Adrenal gland (tissue), 12 donors: ENCODE results near the gene TMEM256. TPM values are rescaled to one million over a fixed set of nuclear protein-coding genes. Genes with fewer than 3 reads are reported as not detected.

Experiments
- DNase-seq, 7 donors: peaks; one replicate each; pipeline ENCODE4 v3.0.0-alpha.2; 2019 to 2020
- H3K27ac ChIP-seq, 5 donors: fragments of 200-600 bp; sonication (generic) in 4 of 5; 1 replicate in 3 of 5; 2 replicates in 2 of 5; pipeline versions ENCODE4 v1.5.1 to v1.8.0; 2016 to 2020; ENCODE audit warnings: mild to moderate bottlenecking in 1 of 5
- H3K27me3 ChIP-seq: fragments of 200-600 bp; 2 replicates; pipeline ENCODE4 v1.8.0; 2021
- H3K36me3 ChIP-seq, 2 donors: fragments of 200-600 bp; replicated peaks in 1 of 2; 1 replicate in 1 of 2; 2 replicates in 1 of 2; pipeline versions ENCODE4 v1.5.1 to v1.8.0; 2018 to 2022
- H3K4me1 ChIP-seq, 2 donors: fragments of 200-600 bp; replicated peaks in 1 of 2; 1 replicate in 1 of 2; 2 replicates in 1 of 2; pipeline versions ENCODE4 v1.5.1 to v1.8.0; 2018 to 2021
- H3K4me3 ChIP-seq, 4 donors: fragments of 200-600 bp; sonication (generic) in 3 of 4; one replicate each; pipeline ENCODE4 v1.5.1; 2016 to 2018
- H3K9me3 ChIP-seq, 3 donors: fragments of 200-600 bp; sonication (generic) in 1 of 3; replicated peaks in 1 of 3; 1 replicate in 2 of 3; 2 replicates in 1 of 3; pipeline versions ENCODE4 v1.5.1 to v1.8.0; 2016 to 2021
- CTCF ChIP-seq, 6 experiments: fragments of 450-650 bp in 4 of 6; fragments of 200-600 bp in 2 of 6; sonication (generic) in 1 of 6; IDR thresholded peaks; 1 replicate in 5 of 6; 2 replicates in 1 of 6; pipeline versions ENCODE4 v1.5.1 to v1.8.0; 2016 to 2021; ENCODE audit warnings: antibody characterized with exemption in 6 of 6, mild to moderate bottlenecking in 2 of 6, moderate library complexity in 1 of 6
- POLR2A ChIP-seq, 2 donors: fragments of 450-650 bp; IDR thresholded peaks; one replicate each; pipeline ENCODE4 v1.6.1; 2017; ENCODE audit warnings: antibody characterized with exemption in 2 of 2, mild to moderate bottlenecking in 2 of 2, moderate library complexity in 1 of 2
- WGBS, 4 donors: extraction: QIAGEN DNeasy Blood & Tissue Kit in 2 of 4; methylation state at CpG; one replicate each; pipeline versions ENCODE4 v1.1.5 to v1.1.7; 2013 to 2017; 5-methylcytosine and 5-hydroxymethylcytosine counted together
- intact Hi-C, 2 donors: fragments of 100-400 bp; cut with DNase I; formaldehyde crosslinking; loops; one replicate each; pipeline versions ENCODE4 v1.14.1 to v1.15.0; 2022 to 2023
- polyA plus RNA-seq, 3 donors: library from polyadenylated mRNA; stranded (reverse); fragments of 200-250 nt in 2 of 3; fragments of 350-450 nt in 1 of 3; fragmentation: Illumina TruSeq in 1 of 3; extraction: RNeasy Lipid Tissue Mini Kit (QIAGEN cat#74804) in 1 of 3; gene quantifications; one replicate each; pipeline ENCODE4 v1.2.3, GENCODE V29; 2013 to 2014
- total RNA-seq, 9 donors: library from RNA; depleted of rRNA in 4 of 9; stranded (reverse); fragments of >200 nt in 4 of 9; fragments of 120-200 nt in 1 of 9; fragmentation: NEBNext Ultra II Directional in 1 of 9; extraction: Animal tissue kit (Norgen Biotek cat#: 25700) in 1 of 9; gene quantifications; one replicate each; pipeline versions ENCODE4 v1.1.0 to v1.2.4, GENCODE V29; 2013 to 2023
- donor health status: healthy with polysubstance abuse.
- donor health status: Bipolar disorder and iron deficiency.
- donor health status: DM: yes; HTN: yes; CAD: no.
- donor health status: DM: no; HTN: no; CAD: no.
- donor health status: DM: no; HTN: no; CAD: no.
- donor health status: DM: yes; HTN: yes; CAD: no.

TMEM256 gene
- total and polyA plus RNA-seq, 12 donors = 48.5 to 334 (median 93.2) TPM

GRCh38 chr17:7440834-7441195 lies 36.9 kb upstream of the TMEM256 start:
- peak overlapping the region in 2 of 4 donors; percentile 50 to 62 for H3K4me3 ChIP-seq
- H3K4me1 ChIP-seq = peaks cover 55 to 63% of the 10 kb centered on the region in 2 donors
- WGBS, 4 donors = 3 to 14% (median 7%) methylated on average over 8 to 11 of the region's 12 CpGs

GRCh38 chr17:7440113-7440833 lies 36.4 kb upstream of the TMEM256 start:
- intact Hi-C loops = no loop called here

More at GRCh38 chr17:7440834-7441195, 36.9 kb upstream of the TMEM256 start:
- H3K27ac ChIP-seq = peak overlapping the region; percentile 65 to 94 (median 87)
- H3K27me3 ChIP-seq = no peaks in the 10 kb centered on the region
- H3K36me3 ChIP-seq = no peaks in the 10 kb centered on the region
- intact Hi-C loops = no loop called here
- peak; percentile 77 to 91 (median 88) for DNase-seq
- no peaks in the 10 kb centered on the region for H3K9me3 ChIP-seq
- TF ChIP-seq POLR2A (IDR thresholded peaks at IDR 0.05) (no peak), CTCF (IDR thresholded peaks at IDR 0.05) (peak in 1 of 6 experiments; percentile 24)

GRCh38 chr17:7439462-7440112 lies 35.7 kb upstream of the TMEM256 start, which contains the start of gene FGF11:
TSS of gene FGF11 (plus strand) at chr17:7439512. CDS start at chr17:7439621, 109 bp downstream.
- Histone ChIP-seq H3K36me3 (no peaks in the 10 kb centered on the region), H3K9me3 (no peaks in the 10 kb centered on the region), H3K4me1 (peaks cover 57 to 58% of the 10 kb centered on the region in 2 donors), H3K27me3 (no peaks in the 10 kb centered on the region), H3K4me3 (peak within 1 kb of the TSS in 3 of 4 donors; percentile 50 to 62 (median 54)), H3K27ac (peak within 1 kb of the TSS; percentile 87 to 94 (median 90))
- DNase-seq = peak in 2 of 7 donors; percentile 30 to 38
- WGBS, 4 donors = 0 to 4% (median 2%) methylated on average over 23 to 50 of the region's 50 CpGs
- TF ChIP-seq CTCF (IDR thresholded peaks at IDR 0.05) (no peak), POLR2A (IDR thresholded peaks at IDR 0.05) (no peak)
- intact Hi-C loops = loop anchor here (5.0 kb wide), 2 partner anchors 38 to 123 kb away; partner anchors contain the start of genes SENP3 (in 1 of the 2) and ZBTB4 (in 1 of the 2)

More at GRCh38 chr17:7440113-7440833, 36.4 kb upstream of the TMEM256 start:
- Histone ChIP-seq H3K27me3 (no peaks in the 10 kb centered on the region), H3K9me3 (no peaks in the 10 kb centered on the region), H3K27ac (peak overlapping the region; percentile 65 to 94 (median 87)), H3K4me1 (peaks cover 59 to 60% of the 10 kb centered on the region in 2 donors), H3K36me3 (no peaks in the 10 kb centered on the region), H3K4me3 (peak overlapping the region in 2 of 4 donors; percentile 50 to 62)
- TF ChIP-seq CTCF (IDR thresholded peaks at IDR 0.05) = no peak
- peak in 1 of 2 donors; percentile 51 for TF ChIP-seq POLR2A (IDR thresholded peaks at IDR 0.05)
- DNase-seq = peak; percentile 86 to 93 (median 90)
- 0 to 3% (median 1%) methylated on average over 15 to 46 of the region's 46 CpGs for WGBS, 4 donors
